HT-29 (cell line): Measurements from ENCODE around the gene TSPAN31. TPM values are rescaled to one million over a fixed set of nuclear protein-coding genes. Genes with fewer than 3 reads are reported as not detected.

ENCODE experiments used
- DNase-seq: peaks from one replicate; pipeline ENCODE4 v3.0.0-alpha.2; 2015; ENCODE audit warnings: low spot score
- total RNA-seq: library from RNA; depleted of rRNA; stranded (reverse); fragments of >200 nt; shearing (Covaris generic); gene quantifications from 2 replicates; pipeline ENCODE4 v1.2.3, GENCODE V29; 2014

TSPAN31 gene
- total RNA-seq, 1 experiment from 2014 or later = 35.0 TPM

DNA sequence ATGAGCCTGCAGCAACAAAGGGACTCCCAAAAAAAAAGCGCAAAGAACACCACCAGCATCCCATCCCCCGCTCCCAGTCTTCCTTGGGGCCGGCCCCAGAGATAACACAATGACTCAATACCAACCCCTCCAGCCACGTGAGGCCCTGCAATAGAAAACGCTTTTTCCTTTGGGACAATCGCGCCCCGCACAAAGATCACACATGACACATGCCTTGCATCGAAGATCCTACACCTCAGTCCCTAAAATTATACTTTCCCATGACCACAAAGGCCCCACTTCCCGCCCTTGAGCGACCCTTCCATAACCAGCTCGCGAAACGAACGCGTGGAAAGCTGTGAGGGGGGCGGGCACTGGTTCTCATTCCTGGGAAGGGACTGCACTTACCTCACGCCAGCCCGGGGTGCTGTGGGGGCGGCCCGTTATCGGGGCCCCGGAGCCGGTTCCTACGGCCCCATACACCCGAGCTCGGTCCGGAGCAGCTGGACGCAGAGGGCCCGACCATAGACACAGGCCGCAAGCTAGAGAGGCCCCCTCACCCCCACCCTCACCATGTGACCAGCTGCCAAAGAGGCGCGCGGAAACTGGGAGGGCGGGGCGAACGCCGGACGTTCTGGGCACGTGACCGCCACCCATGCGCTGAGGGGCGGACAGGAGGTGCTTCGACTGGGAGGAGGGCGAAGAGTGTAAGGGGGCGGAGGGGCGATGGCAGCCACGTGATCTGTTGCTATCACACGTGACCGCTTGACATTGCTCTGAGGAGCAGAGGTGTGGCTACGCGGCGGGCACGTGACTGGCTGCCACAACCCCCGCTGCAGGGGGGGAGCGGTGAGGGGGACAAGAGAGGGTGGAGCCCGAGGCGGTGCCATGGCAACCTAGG is 7.2 kb downstream of the TSPAN31 start, which contains the start of gene CDK4:
CDK4 (minus strand) TSS at position 523 of the 880 bp plus-strand sequence. CDS start 593 bp downstream, outside the sequence.
- DNase-seq = peak; percentile 98

DNA sequence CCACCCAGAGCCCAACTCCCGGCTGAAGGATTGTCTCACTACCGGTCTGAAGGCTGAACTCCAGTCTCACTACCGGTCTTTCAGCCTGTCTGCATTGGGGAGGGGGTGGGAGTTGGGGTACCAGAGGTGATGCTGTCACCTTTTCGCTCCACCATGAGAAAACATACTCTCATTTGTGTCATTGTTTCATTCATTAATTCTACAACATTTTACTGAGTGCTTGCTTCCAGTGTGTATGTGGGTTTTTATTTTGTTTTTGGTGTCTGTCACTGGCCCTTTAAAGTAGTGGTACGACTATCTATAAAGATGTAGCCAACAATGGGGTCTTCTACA is 7.8 kb downstream of the TSPAN31 start:
- DNase-seq = no peak

DNA sequence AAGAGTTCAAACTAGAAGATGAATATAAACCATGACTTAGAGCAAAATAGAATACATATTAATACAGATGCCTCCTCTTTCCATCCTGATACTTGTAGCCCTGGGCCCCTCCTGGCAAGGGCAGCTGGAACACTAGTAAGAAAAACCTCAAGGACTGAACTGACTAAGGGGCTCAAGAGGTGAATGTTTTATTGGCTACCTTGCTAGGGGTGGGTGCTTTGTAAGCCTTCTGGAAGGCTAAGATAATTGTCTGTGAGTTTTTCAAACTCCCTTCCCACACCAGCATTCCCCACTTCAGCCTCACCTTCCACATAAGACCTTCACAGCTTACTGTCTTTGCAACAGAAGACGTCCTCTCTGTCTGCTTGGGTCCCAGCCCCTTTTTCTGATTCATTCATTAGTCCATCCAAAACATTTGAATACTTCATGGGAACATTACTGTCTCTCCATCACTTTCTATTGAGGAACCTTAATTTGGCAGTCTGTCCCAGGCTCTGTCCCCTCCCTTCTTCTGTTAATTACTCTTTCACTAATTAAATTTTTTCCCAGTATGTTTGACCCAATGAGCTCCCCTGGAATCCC is 9.0 kb downstream of the TSPAN31 start:
- no peak for DNase-seq

DNA sequence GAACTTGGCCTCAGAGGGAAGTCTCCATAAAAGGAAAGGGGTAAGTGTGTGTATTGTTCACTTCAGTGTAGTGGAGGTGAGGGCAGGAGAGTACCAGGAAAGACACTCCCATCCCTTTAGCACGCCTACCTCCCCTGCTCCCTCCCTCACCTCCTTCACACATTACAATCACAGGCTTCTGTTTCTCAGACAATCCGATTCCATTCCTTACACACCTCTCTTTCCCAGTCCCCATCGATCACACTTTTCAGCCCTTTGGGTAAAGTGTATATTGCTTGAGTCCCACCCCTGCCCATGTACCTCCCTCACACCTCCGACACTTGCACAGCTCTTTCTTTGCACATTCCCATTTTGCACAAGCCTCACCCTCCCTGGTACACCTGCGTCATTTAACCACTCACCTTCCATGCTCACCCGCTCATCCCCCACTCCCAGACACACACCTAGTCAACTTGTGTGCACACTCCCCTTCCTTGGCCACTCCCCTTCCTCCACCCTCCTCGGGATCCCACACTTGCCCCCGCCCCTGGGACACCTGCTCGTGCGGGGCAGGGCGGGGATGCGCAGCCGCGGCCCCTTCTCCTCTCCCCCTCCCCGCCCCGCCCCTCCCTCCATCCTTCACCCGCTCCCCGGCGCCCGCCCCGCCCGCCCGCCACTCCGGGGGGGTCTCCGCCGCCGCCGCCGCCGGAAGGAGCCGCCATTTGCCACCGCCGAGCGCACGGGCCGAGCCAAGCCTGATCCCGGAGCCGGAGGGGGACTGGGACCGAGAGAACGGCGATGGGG is 9.8 kb downstream of the TSPAN31 start, which contains the start of gene MARCHF9:
MARCHF9 (plus strand) TSS at position 693 of the 783 bp plus-strand sequence. CDS start 426 bp downstream, outside the sequence.
- peak; percentile 75 for DNase-seq

DNA sequence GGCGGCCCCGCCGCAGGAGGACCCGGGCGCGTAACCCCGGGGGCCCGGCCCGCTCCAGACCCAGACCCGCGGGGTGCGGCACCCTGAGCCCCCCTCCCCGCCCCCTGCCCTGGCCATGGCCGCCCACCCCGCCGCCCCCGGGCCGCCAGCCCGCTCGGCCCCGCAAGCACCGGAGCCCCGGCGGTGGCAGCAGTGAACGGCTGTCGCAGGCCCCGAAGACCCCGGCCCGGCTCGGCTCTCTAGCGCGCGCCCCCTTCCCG is 10.3 kb downstream of the TSPAN31 start:
- no peak for DNase-seq

DNA sequence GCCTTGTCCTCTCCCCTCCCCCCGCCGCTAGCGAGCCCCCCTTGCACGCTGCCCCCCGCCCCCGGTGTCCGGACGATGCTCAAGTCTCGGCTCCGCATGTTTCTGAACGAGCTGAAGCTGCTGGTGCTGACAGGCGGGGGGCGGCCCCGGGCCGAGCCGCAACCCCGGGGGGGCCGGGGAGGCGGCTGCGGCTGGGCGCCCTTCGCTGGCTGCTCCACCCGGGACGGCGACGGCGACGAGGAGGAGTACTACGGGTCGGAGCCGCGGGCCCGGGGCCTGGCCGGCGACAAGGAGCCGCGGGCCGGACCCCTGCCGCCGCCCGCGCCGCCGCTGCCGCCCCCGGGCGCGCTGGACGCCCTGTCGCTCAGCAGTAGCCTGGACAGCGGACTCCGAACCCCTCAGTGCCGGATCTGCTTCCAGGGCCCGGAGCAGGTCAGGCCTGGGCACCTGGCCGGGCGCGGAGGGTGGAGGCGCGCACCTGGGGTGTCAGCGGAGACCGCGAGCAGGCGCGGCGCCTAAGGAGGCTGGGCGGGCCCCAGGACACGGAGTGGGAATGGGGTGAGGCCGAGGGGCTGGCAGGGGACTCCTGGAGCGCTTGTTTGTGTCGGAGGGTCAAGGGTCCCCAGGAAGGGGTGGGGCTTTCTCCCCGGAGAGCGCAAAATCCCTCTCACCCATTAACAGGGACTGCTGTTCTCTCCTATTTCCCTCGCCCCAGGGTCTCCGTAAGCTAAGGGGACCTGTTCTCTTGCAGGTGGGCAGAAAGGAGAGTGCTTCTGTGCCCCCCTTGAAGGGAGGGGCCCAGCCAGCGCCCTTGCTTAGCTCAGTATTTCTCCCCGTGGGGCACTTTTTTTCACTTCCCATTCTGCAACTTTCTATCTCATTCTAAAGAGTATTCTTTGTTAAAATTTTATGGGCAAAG is 10.9 kb downstream of the TSPAN31 start:
- DNase-seq = peak; percentile 41

DNA sequence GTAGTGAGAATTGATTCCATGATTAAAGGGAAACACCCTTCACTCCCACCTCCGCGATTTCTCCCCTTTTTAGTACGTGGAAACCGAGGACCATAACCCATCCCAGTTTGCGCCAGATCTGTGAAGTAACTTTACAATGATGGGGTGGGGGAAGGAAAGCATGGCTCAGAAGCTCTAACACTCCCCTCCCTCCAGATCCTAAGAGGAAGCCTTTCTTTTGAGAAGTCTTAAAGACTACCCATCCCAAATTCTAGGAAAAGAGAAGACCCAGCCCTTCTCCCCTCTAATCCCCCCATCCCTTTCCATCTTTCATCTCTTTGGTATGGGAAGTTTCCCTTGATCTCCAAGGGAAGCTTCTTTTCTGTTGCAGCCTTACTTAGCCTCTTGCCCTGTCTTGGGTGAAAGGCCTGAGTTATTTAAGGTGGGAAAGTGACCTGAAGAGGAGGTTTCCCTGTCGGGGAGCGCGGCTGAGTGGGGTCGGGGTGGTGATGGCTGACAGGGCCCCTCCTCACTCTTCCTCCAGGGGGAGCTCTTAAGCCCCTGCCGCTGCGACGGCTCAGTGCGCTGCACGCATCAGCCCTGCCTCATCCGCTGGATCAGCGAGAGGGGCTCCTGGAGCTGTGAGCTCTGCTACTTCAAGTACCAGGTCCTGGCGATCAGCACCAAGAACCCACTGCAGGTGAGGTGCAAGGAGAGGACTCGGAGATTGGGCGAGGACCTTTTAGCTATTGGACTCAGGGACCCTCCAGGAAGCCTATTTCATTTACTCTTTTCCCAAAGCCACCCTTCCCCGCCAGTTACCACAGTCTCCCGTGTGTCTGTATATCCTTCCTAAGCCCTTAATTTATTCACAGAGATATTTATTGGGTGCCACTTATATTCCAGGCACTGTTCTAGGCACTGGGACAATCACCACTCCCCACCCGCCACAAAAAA is 11.8 kb downstream of the TSPAN31 start:
- peak; percentile 59 for DNase-seq

DNA sequence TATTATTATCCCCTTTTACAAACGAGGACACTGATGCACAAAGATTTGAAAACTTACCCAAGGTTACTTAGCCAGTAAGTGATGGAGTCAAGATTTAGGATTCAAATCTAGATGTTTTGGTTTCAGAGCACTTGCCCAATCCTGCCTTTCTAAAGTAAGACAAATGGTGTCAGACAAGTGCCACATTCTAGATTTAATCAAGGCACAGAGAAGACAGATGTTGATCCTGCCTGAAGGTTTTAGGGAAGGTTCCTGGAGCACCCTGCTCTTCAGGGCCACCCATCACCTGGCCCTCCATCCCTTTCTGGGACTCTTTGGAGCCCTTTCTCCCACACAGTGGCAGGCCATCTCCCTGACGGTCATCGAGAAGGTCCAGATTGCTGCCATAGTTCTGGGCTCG is 12.9 kb downstream of the TSPAN31 start:
- DNase-seq = no peak

DNA sequence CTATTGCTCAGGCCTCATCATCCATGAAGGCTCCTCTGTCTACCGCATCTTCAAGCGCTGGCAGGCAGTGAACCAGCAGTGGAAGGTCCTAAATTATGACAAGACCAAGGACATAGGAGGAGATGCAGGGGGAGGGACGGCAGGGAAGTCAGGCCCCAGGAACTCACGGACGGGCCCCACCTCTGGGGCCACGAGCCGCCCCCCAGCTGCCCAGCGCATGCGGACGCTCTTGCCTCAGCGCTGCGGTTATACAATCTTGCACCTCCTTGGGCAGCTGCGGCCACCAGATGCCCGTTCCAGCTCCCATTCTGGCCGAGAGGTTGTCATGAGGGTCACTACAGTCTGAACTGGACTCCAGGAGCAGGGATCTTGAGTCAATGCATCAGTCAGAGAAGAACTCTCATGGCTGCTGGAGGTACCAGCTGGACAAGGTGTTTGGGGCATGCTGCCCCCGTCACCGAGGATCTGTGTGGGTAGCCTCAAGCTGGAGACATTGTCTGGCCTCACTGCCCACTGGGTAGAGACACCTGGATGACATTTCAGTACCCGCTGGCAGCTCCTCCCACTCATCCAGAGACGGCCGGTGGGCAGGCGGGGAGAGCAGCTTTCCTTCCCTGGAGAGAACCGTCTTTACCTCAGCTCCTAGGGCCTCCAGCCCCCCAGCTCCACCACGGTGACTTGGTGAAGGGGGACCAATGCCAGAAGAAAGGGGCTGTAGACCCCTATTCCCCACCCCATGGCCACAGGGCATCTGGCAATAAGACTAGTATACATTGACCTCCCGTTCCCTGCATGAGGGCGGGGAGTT is 13.9 kb downstream of the TSPAN31 start:
- DNase-seq = no peak

DNA sequence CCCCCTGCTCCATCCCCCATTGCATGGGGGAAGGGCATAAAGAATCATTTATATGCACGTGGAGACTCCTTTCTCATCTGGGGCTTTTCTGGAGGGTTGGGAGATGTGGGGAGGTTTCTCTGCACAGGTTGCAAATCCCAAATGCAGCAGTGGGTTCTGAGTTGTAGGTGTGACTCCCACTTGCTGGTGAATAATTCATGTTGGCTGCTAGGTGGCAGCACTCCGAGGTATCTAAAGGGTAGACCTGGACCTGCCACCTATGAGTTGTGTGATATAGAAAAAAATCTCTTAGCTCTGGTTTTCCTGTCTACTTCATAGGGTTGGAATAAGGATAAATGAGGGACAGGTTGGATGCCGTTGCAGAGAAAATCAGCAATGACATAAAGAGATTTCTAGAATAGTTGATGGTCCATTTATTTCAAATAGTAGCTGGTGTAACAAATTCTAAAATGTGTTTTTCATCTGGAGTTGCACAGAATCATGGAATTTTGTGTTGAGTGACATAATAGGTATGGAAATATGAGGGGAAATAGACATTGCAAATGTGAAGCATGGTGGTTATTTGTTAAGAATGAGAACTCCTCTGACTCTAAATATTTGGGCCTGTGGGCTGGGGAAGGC is 14.6 kb downstream of the TSPAN31 start:
- DNase-seq = peak; percentile 56

DNA sequence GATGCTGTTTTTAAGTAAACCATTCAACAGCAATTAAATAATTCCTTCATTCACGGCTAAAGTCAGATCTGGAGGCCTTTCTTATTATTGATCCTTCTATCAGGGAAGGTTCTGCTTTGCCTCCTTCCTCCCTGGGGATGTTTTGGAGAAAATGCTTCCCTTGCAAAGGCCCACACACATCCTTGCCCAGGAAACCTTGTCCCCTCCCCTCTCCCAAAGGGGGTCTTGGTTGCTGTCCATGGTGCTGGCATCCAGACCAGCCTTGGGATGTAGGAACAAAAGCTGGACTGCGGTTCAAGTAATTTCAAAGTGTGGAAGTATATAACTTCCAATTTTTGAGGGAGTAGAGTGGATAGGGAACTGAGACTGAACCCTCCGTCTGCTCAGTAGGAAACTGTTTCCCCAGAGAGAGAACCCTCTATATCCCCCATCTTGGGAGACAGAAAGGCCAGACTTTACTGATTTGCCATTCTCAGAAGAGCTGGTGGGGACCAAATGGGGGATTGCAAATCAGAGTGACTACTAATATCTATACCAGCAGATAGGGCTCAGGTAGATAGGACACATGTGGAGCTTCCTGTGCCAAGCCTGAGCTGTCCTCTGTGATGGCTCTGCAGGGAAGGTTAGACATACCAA is 15.6 kb downstream of the TSPAN31 start:
- no peak for DNase-seq

DNA sequence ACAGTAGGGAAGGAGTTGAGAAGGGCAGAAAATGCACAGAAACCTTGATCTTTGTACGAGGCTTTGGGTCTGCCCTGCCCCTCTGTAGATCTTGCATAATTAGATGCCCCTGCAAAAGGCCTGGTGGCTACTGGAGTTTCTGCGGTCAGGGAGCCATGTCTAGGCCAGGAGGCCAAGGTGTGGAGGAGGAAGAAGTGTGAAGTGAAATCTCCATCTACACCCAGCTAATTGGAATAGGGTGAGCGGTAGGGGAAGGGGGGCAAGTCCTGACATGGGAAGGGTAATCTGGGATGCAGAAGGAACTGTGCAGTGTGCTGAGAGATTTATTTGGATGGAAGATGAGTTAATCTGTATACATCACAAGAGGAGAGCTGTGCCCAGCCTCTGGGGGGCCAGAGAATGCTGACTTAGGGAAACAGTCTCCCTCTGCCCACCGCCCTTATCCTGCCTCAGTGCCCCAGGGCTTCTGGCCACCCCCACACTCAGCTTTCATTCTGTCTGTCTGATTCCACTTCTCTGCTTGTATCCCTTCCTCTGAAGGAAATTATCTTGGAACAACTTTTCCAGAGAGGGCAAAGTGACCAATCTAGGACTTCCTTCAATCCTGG is 16.7 kb downstream of the TSPAN31 start:
- no peak for DNase-seq

DNA sequence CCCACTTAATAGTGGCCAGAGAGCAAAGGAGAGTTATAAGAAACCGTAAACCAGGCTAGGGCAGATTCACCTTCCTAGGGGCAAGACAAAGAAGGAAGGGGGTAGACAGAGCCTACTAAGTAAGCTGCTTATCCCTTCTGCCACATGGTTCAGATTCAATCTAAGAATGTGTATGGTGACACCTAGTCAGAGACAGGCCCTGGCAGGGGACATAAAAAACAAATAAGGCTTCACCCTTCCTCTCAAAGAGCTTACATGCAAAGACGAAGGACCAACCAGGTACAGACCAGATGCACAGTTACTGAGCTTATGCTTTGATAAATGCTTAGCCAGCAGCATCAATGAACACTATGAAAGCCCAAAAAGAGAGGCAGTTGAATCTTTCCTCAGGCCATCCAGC is 17.6 kb downstream of the TSPAN31 start:
- DNase-seq = no peak

DNA sequence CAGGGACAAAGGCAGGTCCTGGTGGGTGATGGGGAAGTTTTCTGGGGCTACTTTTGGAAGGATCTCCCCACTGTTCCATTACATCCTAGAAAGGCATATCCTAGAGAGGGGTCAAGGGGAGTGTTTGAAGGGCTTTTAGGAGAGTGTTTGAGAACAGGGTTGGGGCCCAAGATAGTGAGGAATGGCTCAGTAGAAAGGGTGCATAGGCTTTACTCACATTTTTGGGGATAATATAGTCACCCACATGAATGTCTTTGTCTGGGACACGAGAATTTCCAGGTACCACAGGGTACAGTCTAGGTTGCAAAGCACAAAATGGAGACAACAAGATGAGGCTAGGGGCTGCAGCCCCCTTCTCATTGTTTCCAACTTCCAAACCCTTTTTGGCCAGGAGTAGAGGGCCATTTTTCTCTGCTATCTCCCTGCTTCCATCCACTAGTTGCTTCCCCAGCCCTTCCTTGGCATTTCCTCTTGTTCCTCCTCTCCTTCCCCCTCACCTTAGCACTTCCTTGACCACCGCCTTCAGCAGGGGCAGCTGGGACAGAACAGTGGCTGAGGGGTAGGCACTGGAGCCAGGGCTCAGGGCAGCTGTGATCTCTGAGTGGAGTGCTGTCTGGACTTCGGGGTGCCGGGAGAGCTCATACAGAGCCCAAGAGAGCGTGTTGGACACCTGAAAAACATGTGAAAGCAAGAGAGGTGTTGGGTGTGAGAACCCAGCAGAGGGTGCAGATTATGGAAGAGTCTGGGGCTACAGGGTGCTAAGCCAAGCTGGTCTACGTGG is 19.2 kb downstream of the TSPAN31 start:
- no peak for DNase-seq

DNA sequence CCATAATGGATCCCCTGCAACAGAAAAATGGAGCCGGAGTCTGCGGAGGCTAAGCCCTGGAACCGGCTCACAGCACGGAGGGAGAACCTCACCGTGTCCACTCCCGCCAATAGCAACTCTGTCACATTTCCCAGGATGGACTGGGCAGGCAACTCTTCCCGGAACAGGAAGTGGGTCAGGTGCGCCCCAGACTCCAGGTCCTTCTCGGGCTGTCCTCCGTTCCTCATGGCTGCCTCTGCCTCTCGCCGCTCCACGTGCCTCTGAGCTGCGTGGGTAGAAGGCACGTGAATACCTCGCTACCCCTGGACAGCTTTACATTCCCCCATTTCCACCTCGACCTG is 19.8 kb downstream of the TSPAN31 start:
- peak; percentile 53 for DNase-seq

DNA sequence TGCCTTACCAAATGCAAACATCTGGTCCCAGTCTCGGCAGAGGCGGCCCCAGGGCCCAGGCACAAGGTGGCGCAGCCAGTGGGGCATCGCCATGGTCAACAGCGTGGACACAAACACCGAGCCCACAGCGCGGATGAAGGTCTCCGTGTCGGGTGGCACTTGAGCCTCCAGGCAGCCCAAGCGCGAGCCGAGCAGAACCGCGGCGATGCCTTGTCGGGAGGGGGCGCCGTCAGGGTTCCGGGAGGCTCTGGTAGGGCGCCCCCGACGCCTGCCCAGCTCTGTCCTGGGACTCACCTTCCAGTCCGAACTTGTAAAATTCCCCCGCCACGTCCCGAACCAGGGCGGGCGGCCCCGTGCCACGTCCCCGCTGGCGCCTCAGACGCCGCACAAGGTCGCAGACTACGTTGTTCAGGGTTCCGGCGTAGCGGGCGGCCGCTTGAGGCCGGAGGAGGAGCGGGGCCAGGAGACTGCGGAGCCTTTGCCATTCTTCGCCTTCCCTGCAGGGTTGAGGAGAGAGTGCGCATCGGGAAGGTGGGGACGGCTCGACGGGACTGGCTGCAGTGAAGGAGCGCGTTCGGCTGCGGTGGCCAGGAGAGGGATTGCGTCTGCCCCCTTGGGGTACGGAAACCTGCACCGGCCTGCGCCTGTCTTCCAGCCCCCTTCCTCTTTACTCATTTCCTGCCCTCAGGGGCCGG is 20.3 kb downstream of the TSPAN31 start:
- peak; percentile 56 for DNase-seq
